ENCODE data around the gene TSHZ2.

Gene TSHZ2

DNA sequence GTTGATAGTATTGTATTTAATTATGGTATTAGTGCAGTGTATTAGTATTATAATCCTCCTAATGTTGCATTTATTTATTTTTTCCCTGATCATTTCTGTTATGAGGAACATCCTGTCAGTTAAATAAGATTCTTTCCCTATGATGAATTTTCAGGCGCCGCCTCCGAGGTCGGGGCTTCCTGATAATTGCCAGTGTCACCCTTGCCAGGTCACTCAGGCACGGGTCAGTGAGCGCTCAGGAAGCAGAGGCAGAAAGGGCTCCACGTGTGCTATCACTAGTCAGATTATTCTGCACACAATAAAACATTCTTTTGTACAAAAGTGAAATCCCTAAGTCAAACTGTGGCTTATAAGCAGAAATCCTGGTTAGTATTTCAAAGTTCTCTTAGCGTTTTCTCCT lies 64.8 kb downstream of the TSHZ2 start:
- no peak overlapping the region for H3K27ac ChIP-seq (ENCODE audit: low read length)
- H3K36me3 ChIP-seq (ENCODE audit: insufficient read depth, low read depth, low read length): no peaks in the 10 kb centered on the region
- no peak overlapping the region for H3K4me3 ChIP-seq (ENCODE audit: low read length)
- no peaks in the 10 kb centered on the region for H3K4me1 ChIP-seq (ENCODE audit: insufficient read depth, low read length)
- H3K9ac ChIP-seq (ENCODE audit: low read depth, low read length): no peak overlapping the region
- no peaks in the 10 kb centered on the region for H3K27me3 ChIP-seq (ENCODE audit: insufficient read depth, low read length)
- no peaks in the 10 kb centered on the region for H3K9me3 ChIP-seq (ENCODE audit: insufficient read depth, low read depth, low read length)

GRCh38 chr20:53037621-53038020 lies 65.5 kb downstream of the TSHZ2 start:
- H3K9me3 ChIP-seq (ENCODE audit: insufficient read depth, low read depth, low read length): no peaks in the 10 kb centered on the region
- no peaks in the 10 kb centered on the region for H3K27me3 ChIP-seq (ENCODE audit: insufficient read depth, low read length)
- H3K36me3 ChIP-seq (ENCODE audit: insufficient read depth, low read depth, low read length): no peaks in the 10 kb centered on the region
- no peak overlapping the region for H3K4me3 ChIP-seq (ENCODE audit: low read length)
- no peaks in the 10 kb centered on the region for H3K4me1 ChIP-seq (ENCODE audit: insufficient read depth, low read length)
- H3K9ac ChIP-seq (ENCODE audit: low read depth, low read length): no peak overlapping the region
- no peak overlapping the region for H3K27ac ChIP-seq (ENCODE audit: low read length)

GRCh38 chr20:53038299-53038698 lies 66.1 kb downstream of the TSHZ2 start:
- H3K9me3 ChIP-seq (ENCODE audit: insufficient read depth, low read depth, low read length): no peaks in the 10 kb centered on the region
- no peak overlapping the region for H3K27ac ChIP-seq (ENCODE audit: low read length)
- H3K4me3 ChIP-seq (ENCODE audit: low read length): no peak overlapping the region
- H3K4me1 ChIP-seq (ENCODE audit: insufficient read depth, low read length): no peaks in the 10 kb centered on the region
- H3K9ac ChIP-seq (ENCODE audit: low read depth, low read length): no peak overlapping the region
- H3K27me3 ChIP-seq (ENCODE audit: insufficient read depth, low read length): no peaks in the 10 kb centered on the region
- no peaks in the 10 kb centered on the region for H3K36me3 ChIP-seq (ENCODE audit: insufficient read depth, low read depth, low read length)

- no peaks in the 10 kb centered on the region for H3K27me3 ChIP-seq (ENCODE audit: insufficient read depth, low read length)
- H3K9me3 ChIP-seq (ENCODE audit: insufficient read depth, low read depth, low read length): no peaks in the 10 kb centered on the region
- no peak overlapping the region for H3K27ac ChIP-seq (ENCODE audit: low read length)
- no peaks in the 10 kb centered on the region for H3K36me3 ChIP-seq (ENCODE audit: insufficient read depth, low read depth, low read length)
- no peak overlapping the region for H3K4me3 ChIP-seq (ENCODE audit: low read length)
- no peaks in the 10 kb centered on the region for H3K4me1 ChIP-seq (ENCODE audit: insufficient read depth, low read length)
- H3K9ac ChIP-seq (ENCODE audit: low read depth, low read length): no peak overlapping the region
These were observed 68.8 kb downstream of the TSHZ2 start for GRCh38 chr20:53040693-53041589.

DNA sequence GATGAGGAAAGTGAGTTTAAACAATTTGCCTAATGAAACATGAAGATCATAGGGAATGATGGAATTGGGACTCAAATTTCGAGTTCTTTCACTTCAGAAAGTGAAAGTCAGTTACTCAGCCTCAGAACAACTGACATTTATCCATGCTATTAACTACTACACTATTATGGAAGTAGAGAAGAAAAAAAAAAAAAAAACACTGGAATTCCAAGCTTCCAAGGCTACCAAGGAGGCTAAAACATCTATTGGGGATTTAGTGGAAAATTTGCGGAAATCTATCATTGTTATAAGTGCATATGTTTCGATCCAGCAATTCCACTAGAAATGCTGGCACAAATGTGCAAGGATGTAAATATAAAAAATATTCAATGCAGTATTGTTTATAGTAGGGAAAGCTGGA lies 70.4 kb downstream of the TSHZ2 start:
- Histone ChIP-seq H3K4me3 (ENCODE audit: low read length) (no peak overlapping the region), H3K9me3 (ENCODE audit: insufficient read depth, low read depth, low read length) (no peaks in the 10 kb centered on the region), H3K4me1 (ENCODE audit: insufficient read depth, low read length) (no peaks in the 10 kb centered on the region), H3K9ac (ENCODE audit: low read depth, low read length) (no peak overlapping the region), H3K36me3 (ENCODE audit: insufficient read depth, low read depth, low read length) (no peaks in the 10 kb centered on the region), H3K27ac (ENCODE audit: low read length) (no peak overlapping the region), H3K27me3 (ENCODE audit: insufficient read depth, low read length) (no peaks in the 10 kb centered on the region)

DNA sequence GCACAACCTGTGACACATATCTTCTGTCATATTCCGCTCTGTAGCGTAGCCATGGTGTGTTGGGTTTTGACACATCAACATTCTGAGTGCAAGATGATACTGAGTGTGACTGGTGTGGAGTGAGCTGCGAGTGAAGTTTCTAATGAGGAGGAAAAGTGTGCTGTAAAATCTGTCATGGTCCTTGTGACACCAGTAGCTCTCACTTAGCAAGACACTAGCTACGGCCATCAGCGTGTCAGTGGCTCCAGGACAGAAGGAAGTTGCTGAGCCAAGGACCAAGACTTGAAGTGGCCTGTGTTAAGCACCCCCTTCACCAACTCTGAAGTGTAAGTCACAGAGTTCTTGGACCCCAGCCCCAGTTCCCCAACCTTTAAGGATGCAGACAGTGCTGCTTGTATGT lies 72.1 kb downstream of the TSHZ2 start:
- H3K36me3 ChIP-seq (ENCODE audit: insufficient read depth, low read depth, low read length): no peaks in the 10 kb centered on the region
- no peaks in the 10 kb centered on the region for H3K9me3 ChIP-seq (ENCODE audit: insufficient read depth, low read depth, low read length)
- H3K4me1 ChIP-seq (ENCODE audit: insufficient read depth, low read length): no peaks in the 10 kb centered on the region
- no peak overlapping the region for H3K9ac ChIP-seq (ENCODE audit: low read depth, low read length)
- no peak overlapping the region for H3K4me3 ChIP-seq (ENCODE audit: low read length)
- H3K27me3 ChIP-seq (ENCODE audit: insufficient read depth, low read length): no peaks in the 10 kb centered on the region
- H3K27ac ChIP-seq (ENCODE audit: low read length): no peak overlapping the region

DNA sequence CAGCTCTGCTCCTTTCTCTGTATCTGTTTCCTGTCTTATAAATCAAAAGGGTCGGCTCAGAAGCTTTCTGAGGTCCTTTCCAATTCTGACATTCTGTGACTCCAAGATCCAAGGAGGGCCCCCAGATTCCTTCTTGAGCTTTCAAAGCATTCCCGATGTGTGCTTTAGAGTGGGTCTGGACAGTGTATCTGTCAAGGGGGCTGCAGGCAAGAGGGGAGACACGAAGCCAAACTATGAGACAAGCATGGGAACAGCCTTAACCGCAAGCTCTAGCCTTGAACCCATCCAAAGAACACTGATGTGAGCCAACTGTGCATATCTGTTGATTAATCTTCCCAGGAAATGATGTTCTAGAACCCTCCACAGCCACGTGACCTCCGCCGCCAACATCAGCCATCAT lies 73.8 kb downstream of the TSHZ2 start:
- no peaks in the 10 kb centered on the region for H3K9me3 ChIP-seq (ENCODE audit: insufficient read depth, low read depth, low read length)
- no peaks in the 10 kb centered on the region for H3K27me3 ChIP-seq (ENCODE audit: insufficient read depth, low read length)
- H3K9ac ChIP-seq (ENCODE audit: low read depth, low read length): no peak overlapping the region
- no peaks in the 10 kb centered on the region for H3K36me3 ChIP-seq (ENCODE audit: insufficient read depth, low read depth, low read length)
- no peak overlapping the region for H3K4me3 ChIP-seq (ENCODE audit: low read length)
- no peak overlapping the region for H3K27ac ChIP-seq (ENCODE audit: low read length)
- no peaks in the 10 kb centered on the region for H3K4me1 ChIP-seq (ENCODE audit: insufficient read depth, low read length)

DNA sequence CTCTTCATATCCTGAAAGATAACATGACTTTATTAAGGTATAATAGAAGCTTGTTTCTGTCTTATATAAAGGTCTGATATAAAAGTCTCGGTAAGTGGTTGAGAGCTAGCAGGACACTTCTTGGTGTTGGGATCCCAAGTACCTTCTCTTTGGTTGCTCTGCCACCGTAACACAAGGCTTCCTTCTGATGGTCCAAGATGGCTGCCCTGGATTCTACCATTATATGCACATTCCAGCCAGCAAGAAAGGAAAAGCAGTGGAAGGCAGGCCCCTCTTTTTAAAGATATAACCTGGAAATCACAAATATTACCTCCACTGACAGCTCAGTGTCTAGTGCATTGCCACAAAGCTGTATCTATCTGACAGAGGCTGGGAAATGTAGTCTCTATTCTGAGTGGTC lies 75.0 kb downstream of the TSHZ2 start:
- Histone ChIP-seq H3K9ac (ENCODE audit: low read depth, low read length) (no peak overlapping the region), H3K36me3 (ENCODE audit: insufficient read depth, low read depth, low read length) (no peaks in the 10 kb centered on the region), H3K4me3 (ENCODE audit: low read length) (no peak overlapping the region), H3K27me3 (ENCODE audit: insufficient read depth, low read length) (no peaks in the 10 kb centered on the region), H3K9me3 (ENCODE audit: insufficient read depth, low read depth, low read length) (no peaks in the 10 kb centered on the region), H3K4me1 (ENCODE audit: insufficient read depth, low read length) (no peaks in the 10 kb centered on the region), H3K27ac (ENCODE audit: low read length) (no peak overlapping the region)

- no peak overlapping the region for H3K4me3 ChIP-seq (ENCODE audit: low read length)
- H3K9ac ChIP-seq (ENCODE audit: low read depth, low read length): no peak overlapping the region
- H3K4me1 ChIP-seq (ENCODE audit: insufficient read depth, low read length): no peaks in the 10 kb centered on the region
- H3K36me3 ChIP-seq (ENCODE audit: insufficient read depth, low read depth, low read length): no peaks in the 10 kb centered on the region
- no peak overlapping the region for H3K27ac ChIP-seq (ENCODE audit: low read length)
- no peaks in the 10 kb centered on the region for H3K9me3 ChIP-seq (ENCODE audit: insufficient read depth, low read depth, low read length)
- no peaks in the 10 kb centered on the region for H3K27me3 ChIP-seq (ENCODE audit: insufficient read depth, low read length)
These were observed 76.2 kb downstream of the TSHZ2 start for GRCh38 chr20:53048387-53048786.

DNA sequence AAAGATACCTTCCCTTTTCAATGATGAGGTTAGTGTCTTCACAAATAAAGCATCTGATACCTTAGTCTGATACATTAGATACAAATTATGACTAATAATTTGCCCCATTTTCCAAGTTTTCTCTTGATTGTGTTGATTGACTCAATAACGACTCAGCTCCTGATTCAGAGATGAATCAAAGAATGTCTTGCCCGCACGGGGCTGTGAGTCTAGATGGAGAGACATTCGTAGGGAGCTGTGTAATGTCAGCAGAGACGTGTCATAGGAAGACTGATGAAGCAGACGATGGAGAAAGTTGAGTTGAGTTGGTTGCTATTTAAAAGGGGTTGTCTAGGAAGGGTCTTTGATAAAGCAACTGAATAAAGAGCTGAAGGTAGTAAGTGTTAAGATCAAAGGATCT lies 78.2 kb downstream of the TSHZ2 start:
- no peaks in the 10 kb centered on the region for H3K4me1 ChIP-seq (ENCODE audit: insufficient read depth, low read length)
- no peaks in the 10 kb centered on the region for H3K27me3 ChIP-seq (ENCODE audit: insufficient read depth, low read length)
- H3K36me3 ChIP-seq (ENCODE audit: insufficient read depth, low read depth, low read length): no peaks in the 10 kb centered on the region
- H3K9ac ChIP-seq (ENCODE audit: low read depth, low read length): no peak overlapping the region
- H3K9me3 ChIP-seq (ENCODE audit: insufficient read depth, low read depth, low read length): no peaks in the 10 kb centered on the region
- no peak overlapping the region for H3K27ac ChIP-seq (ENCODE audit: low read length)
- no peak overlapping the region for H3K4me3 ChIP-seq (ENCODE audit: low read length)

GRCh38 chr20:53052380-53052779 lies 80.2 kb downstream of the TSHZ2 start:
- H3K27ac ChIP-seq (ENCODE audit: low read length): no peak overlapping the region
- H3K36me3 ChIP-seq (ENCODE audit: insufficient read depth, low read depth, low read length): no peaks in the 10 kb centered on the region
- no peaks in the 10 kb centered on the region for H3K4me1 ChIP-seq (ENCODE audit: insufficient read depth, low read length)
- H3K9ac ChIP-seq (ENCODE audit: low read depth, low read length): no peak overlapping the region
- no peak overlapping the region for H3K4me3 ChIP-seq (ENCODE audit: low read length)
- H3K9me3 ChIP-seq (ENCODE audit: insufficient read depth, low read depth, low read length): no peaks in the 10 kb centered on the region
- H3K27me3 ChIP-seq (ENCODE audit: insufficient read depth, low read length): no peaks in the 10 kb centered on the region

DNA sequence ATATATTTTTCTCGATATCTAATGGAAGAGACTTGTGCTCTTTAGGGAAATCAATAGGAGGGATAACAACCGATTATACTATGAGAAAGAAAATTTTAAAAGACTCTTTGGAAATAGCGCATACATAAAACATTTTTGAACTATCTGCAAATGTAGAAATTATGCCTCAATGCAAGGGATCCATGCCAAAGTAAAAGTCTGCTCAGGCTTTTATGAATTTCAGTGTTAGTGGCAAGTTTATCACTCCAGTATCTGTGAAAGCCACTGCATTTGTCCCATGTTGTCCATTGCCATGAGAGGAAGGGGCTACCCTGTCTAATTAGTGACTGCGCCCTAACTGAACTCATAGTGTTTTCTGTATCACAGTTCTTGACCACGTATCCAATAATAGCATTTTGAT lies 81.4 kb downstream of the TSHZ2 start:
- no peaks in the 10 kb centered on the region for H3K4me1 ChIP-seq (ENCODE audit: insufficient read depth, low read length)
- no peak overlapping the region for H3K4me3 ChIP-seq (ENCODE audit: low read length)
- no peaks in the 10 kb centered on the region for H3K36me3 ChIP-seq (ENCODE audit: insufficient read depth, low read depth, low read length)
- H3K9me3 ChIP-seq (ENCODE audit: insufficient read depth, low read depth, low read length): no peaks in the 10 kb centered on the region
- H3K27me3 ChIP-seq (ENCODE audit: insufficient read depth, low read length): no peaks in the 10 kb centered on the region
- no peak overlapping the region for H3K27ac ChIP-seq (ENCODE audit: low read length)
- H3K9ac ChIP-seq (ENCODE audit: low read depth, low read length): no peak overlapping the region

Data from iPS-20b (cell line).